ENCODE results near the gene RAB11B. TPM values are rescaled to one million over a fixed set of nuclear protein-coding genes. Genes with fewer than 3 reads are reported as not detected.

Gene RAB11B
- total and polyA plus RNA-seq, 2 of the 13 experiments (the other 11 are each of a cell fraction or from before 2014, with no cell fraction given) = 6.0 to 28.4 TPM

DNA sequence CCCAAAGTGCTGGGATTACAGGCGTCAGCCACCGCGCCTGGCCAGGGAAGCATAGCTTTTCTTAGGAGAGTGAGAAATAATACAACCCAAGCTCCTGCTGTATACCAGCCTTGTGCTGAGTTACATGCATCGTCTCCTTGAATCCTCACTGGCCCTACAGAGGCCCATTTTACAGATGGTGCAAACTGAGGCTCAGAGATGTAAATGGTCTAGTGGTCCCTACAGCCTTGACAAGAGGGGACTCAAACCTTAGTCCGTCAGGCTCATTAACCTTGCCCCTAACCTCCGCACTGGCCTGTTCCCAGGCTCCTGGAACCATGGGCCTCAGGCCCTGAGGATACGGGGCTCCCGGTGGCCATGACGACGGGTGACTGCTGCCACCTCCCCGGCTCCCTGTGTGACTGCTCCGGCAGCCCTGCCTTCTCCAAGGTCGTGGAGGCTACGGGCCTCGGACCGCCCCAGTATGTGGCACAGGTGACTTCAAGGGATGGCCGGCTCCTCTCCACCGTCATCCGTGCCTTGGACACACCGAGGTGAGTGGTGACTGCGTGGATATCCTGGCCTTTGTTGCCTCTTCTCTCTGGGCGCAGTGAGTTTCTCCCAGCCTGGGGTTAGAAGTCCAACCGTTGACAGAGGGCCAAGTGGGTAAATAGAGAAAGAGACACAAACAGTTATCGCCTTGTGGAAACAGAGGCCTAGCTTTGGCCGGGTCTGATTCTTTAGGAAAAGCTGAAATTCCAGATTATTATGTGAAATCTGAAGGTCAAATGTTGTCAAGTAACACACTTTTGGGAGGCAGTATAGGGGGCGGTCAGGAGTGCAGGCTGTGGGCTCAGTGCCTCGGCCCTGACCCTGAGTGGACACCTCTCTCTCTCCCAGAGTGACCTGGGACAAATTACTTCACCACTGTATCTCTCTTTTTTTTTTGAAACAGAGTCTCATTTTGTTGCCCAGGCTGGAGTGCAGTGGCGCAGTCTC, 31.6 kb downstream of the RAB11B start (continued):
- TF ChIP-seq, protein P1, sequence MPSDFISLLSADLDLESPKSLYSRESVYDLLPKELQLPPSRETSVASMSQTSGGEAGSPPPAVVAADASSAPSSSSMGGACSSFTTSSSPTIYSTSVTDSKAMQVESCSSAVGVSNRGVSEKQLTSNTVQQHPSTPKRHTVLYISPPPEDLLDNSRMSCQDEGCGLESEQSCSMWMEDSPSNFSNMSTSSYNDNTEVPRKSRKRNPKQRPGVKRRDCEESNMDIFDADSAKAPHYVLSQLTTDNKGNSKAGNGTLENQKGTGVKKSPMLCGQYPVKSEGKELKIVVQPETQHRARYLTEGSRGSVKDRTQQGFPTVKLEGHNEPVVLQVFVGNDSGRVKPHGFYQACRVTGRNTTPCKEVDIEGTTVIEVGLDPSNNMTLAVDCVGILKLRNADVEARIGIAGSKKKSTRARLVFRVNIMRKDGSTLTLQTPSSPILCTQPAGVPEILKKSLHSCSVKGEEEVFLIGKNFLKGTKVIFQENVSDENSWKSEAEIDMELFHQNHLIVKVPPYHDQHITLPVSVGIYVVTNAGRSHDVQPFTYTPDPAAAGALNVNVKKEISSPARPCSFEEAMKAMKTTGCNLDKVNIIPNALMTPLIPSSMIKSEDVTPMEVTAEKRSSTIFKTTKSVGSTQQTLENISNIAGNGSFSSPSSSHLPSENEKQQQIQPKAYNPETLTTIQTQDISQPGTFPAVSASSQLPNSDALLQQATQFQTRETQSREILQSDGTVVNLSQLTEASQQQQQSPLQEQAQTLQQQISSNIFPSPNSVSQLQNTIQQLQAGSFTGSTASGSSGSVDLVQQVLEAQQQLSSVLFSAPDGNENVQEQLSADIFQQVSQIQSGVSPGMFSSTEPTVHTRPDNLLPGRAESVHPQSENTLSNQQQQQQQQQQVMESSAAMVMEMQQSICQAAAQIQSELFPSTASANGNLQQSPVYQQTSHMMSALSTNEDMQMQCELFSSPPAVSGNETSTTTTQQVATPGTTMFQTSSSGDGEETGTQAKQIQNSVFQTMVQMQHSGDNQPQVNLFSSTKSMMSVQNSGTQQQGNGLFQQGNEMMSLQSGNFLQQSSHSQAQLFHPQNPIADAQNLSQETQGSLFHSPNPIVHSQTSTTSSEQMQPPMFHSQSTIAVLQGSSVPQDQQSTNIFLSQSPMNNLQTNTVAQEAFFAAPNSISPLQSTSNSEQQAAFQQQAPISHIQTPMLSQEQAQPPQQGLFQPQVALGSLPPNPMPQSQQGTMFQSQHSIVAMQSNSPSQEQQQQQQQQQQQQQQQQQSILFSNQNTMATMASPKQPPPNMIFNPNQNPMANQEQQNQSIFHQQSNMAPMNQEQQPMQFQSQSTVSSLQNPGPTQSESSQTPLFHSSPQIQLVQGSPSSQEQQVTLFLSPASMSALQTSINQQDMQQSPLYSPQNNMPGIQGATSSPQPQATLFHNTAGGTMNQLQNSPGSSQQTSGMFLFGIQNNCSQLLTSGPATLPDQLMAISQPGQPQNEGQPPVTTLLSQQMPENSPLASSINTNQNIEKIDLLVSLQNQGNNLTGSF (CRISPR knock-in tag; IDR thresholded peaks at IDR 0.05) = peak; percentile 46; the same call in 1 of the 2 replicates
- TF ChIP-seq ZNF746 (CRISPR knock-in tag; IDR thresholded peaks at IDR 0.05) = no peak
- TF ChIP-seq HOXD1 (CRISPR knock-in tag; IDR thresholded peaks at IDR 0.05) = peak; percentile 72
- 0 out of 2 replicates have a peak, but pooled peaks have one; percentile 22 for TF ChIP-seq ZNF710 (CRISPR knock-in tag; IDR thresholded peaks at IDR 0.05; ENCODE audit: borderline replicate concordance)
- no peak for TF ChIP-seq MED13 (CRISPR knock-in tag; IDR thresholded peaks at IDR 0.05)
- TF ChIP-seq ZFY (CRISPR knock-in tag; IDR thresholded peaks at IDR 0.05) = peak; percentile 69
- no peak for TF ChIP-seq ATAD3A (CRISPR knock-in tag; IDR thresholded peaks at IDR 0.05)
- TF ChIP-seq FOXA3 (CRISPR knock-in tag; IDR thresholded peaks at IDR 0.05) = peak; percentile 74
- TF ChIP-seq FOXO1 (CRISPR knock-in tag; IDR thresholded peaks at IDR 0.05) = no peak
- no peak for TF ChIP-seq POLR2AphosphoS5 (IDR thresholded peaks at IDR 0.05; ENCODE audit: low read depth, low read length)
- TF ChIP-seq XRCC5 (optimal IDR thresholded peaks at IDR 0.05; ENCODE audit: low read length) = peak; percentile 38
